ENCODE measurements around the gene PDCL2. TPM values are rescaled to one million over a fixed set of nuclear protein-coding genes. Genes with fewer than 3 reads are reported as not detected.

PDCL2 gene
- total and polyA plus RNA-seq, 2 of the 13 experiments (the other 11 are each of a cell fraction or from before 2014, with no cell fraction given), result not detected

- TF ChIP-seq PRDM10 (CRISPR knock-in tag; IDR thresholded peaks at IDR 0.05; ENCODE audit: low read depth), result no peak
- peak; percentile 55; the same call in 1 of the 2 replicates for TF ChIP-seq ZNF569 (CRISPR knock-in tag; IDR thresholded peaks at IDR 0.05; ENCODE audit: borderline replicate concordance)
- peak; percentile 17; the same call in 1 of the 2 replicates for TF ChIP-seq FOSL2 (CRISPR knock-in tag; IDR thresholded peaks at IDR 0.05)
- TF ChIP-seq PHF21A (CRISPR knock-in tag; IDR thresholded peaks at IDR 0.05), result peak; percentile 64
- no peak for TF ChIP-seq ARID3A (IDR thresholded peaks at IDR 0.05; ENCODE audit: low read depth, low read length)
- no peak for TF ChIP-seq SYNCRIP (IDR thresholded peaks at IDR 0.05; ENCODE audit: insufficient read depth, low read depth, low read length)
- TF ChIP-seq FOXJ3 (CRISPR knock-in tag; IDR thresholded peaks at IDR 0.05; ENCODE audit: borderline replicate concordance), result peak; percentile 47; the same call in 1 of the 2 replicates
- 0 out of 2 replicates have a peak, but pooled peaks have one; percentile 13 for TF ChIP-seq ZNF629 (CRISPR knock-in tag; conservative IDR thresholded peaks at IDR 0.05)
- peak; percentile 90 for TF ChIP-seq ZNF547 (CRISPR knock-in tag; IDR thresholded peaks at IDR 0.05)
- TF ChIP-seq KLF11 (CRISPR knock-in tag; IDR thresholded peaks at IDR 0.05), result peak; percentile 55; the same call in 1 of the 2 replicates
- TF ChIP-seq KLF6 (CRISPR knock-in tag; IDR thresholded peaks at IDR 0.05), result 0 out of 2 replicates have a peak, but pooled peaks have one; percentile 2
- no peak for TF ChIP-seq NCOA1 (CRISPR knock-in tag; IDR thresholded peaks at IDR 0.05)
- TF ChIP-seq ATM (IDR thresholded peaks at IDR 0.05; ENCODE audit: borderline replicate concordance), result no peak
- TF ChIP-seq ZNF687 (CRISPR knock-in tag; IDR thresholded peaks at IDR 0.05), result peak; percentile 82
- no peak for TF ChIP-seq ZNF879 (CRISPR knock-in tag; IDR thresholded peaks at IDR 0.05)
- TF ChIP-seq ZNF674 (CRISPR knock-in tag; IDR thresholded peaks at IDR 0.05; ENCODE audit: low read depth), result no peak
- TF ChIP-seq TARDBP (CRISPR knock-in tag; IDR thresholded peaks at IDR 0.05), result peak; percentile 40
- no peak for TF ChIP-seq ZNF232 (CRISPR knock-in tag; IDR thresholded peaks at IDR 0.05; ENCODE audit: borderline replicate concordance)
- peak; percentile 54; the same call in 1 of the 2 replicates for TF ChIP-seq KDM5B (CRISPR knock-in tag; IDR thresholded peaks at IDR 0.05; ENCODE audit: borderline replicate concordance)
- peak; percentile 83; the same call in 1 of the 2 replicates for TF ChIP-seq ZSCAN20 (CRISPR knock-in tag; IDR thresholded peaks at IDR 0.05; ENCODE audit: borderline replicate concordance)
- peak; percentile 61; the same call in 1 of the 2 replicates for TF ChIP-seq RAD21 (CRISPR knock-in tag; IDR thresholded peaks at IDR 0.05)
Measured at GRCh38 chr4:55546756-55547465, 45.1 kb downstream of the PDCL2 start, which contains the start of gene CLOCK (continued).
